GM19468 (cell line): Measurements from ENCODE around the gene LMX1B.

Experiments
- ATAC-seq: cut with Tn5 transposase; IDR thresholded peaks from one replicate; pipeline ENCODE4 v1.9.1; 2021; ENCODE audit warnings: mild to moderate bottlenecking, moderate library complexity, moderate number of reproducible peaks; ENCODE audit not compliant: unreplicated experiment; ENCODE audit errors: extremely low read depth

The LMX1B gene

DNA sequence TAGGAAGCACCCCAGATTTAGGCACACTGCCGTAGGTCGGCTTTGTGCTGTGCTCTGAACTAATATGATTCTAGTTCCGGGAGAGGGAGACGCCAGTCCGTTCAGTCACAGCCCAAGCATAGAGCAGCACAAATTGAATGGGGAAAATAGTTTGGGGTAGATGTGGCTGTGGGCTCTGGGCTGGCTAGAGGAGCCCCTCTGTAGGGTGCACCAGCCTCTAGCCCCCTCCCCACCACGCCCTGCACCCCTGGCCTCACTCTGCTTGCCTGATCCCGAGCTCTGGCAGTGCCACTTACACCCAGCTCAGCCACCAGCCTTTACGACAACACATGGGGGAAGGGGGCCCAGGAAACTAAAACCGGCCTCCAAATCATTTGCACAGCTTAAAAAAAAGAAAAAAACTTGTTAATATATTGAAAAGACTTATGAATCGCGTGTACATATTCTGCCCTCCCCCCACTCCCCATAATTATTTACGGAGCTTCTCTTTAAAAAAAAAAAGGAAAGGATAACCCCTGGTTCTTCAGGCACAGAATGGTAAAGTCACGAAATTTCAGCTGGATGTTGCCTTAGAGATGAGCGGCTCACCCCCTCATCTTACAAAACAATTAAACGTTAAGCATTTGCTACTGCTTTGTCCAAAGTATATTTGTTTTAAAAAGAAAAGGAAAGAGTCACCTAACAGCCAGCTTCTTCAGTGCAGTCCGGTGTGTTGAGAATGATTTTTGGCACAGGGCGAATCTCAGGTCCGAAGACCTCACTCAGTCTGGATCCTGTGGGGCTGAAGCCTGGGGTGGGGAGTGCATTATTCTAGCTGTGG lies 3.5 kb downstream of the LMX1B start:
- ATAC-seq = no peak

DNA sequence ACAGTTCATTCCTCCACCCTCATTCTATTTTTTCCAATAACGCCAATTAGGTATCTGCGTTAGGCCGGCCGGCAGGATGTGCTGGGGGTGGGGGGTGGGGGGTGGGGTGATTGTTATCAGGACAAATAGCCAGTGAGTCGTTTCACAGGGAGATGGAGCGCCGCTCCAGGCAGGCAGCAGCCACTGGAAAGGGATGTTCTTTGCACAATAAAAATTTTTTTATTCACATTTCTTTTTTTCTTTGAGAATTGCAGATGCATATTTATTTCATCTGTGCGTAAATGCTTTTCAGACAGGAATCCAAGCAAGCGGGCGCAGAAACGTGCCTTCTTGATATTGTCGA lies 4.1 kb downstream of the LMX1B start:
- ATAC-seq = no peak

DNA sequence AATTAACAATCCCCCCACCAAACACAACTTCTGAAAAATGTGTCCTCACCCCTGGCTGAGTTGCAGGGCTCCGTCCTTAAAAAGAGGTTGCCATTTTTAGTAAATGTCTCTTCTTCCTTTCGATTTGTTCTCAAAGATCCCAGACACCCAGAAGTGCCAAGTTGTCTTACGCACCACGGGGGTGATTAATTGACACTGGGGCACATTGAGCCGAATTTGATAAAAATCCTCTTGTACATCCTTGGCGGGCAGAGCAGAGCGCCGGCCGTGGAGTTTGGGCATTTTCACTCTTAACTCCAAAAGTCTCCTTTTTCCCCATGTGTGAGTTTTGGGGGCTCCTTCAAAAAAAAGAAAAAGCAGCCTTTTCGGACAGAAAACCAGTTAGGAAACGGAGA lies 4.5 kb downstream of the LMX1B start:
- no peak for ATAC-seq

DNA sequence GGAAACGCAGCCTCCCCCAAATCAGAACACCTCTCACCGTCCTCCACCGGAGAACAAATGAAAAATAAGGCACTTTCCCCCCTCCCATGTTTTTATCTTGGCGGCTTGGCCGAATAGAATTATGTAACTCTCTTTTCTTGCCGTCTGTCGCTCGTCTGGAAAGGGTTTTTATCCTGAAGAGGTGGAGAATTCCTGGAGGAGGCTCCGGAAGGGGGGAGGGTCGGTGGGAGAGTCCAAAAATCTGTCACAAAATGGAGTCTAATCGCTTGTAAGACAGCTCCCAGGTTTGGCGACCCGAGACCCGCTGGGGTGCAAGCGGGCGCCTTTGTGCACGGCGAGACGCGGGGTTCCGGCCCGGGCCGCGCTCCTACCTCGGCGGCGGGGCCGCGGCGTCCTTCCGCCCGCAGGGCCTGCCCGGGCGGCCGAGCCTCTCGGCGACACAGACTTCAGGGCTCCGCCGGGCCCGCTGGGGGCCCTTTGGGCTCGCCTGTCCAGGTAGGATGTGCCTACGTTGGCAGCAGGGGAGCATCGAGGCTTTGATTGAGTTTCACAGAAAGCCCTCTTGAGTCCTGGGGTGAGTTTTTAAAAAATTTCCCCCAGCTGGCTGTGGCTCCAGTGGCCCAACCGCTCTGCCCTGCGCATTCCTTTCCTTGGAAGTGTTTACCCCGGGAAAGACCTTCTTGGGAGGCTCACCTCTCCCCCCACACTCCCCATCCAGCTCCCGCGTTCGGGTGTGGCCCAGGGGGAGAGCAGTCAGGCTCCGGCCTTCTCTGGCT lies 5.0 kb downstream of the LMX1B start:
- ATAC-seq = no peak

DNA sequence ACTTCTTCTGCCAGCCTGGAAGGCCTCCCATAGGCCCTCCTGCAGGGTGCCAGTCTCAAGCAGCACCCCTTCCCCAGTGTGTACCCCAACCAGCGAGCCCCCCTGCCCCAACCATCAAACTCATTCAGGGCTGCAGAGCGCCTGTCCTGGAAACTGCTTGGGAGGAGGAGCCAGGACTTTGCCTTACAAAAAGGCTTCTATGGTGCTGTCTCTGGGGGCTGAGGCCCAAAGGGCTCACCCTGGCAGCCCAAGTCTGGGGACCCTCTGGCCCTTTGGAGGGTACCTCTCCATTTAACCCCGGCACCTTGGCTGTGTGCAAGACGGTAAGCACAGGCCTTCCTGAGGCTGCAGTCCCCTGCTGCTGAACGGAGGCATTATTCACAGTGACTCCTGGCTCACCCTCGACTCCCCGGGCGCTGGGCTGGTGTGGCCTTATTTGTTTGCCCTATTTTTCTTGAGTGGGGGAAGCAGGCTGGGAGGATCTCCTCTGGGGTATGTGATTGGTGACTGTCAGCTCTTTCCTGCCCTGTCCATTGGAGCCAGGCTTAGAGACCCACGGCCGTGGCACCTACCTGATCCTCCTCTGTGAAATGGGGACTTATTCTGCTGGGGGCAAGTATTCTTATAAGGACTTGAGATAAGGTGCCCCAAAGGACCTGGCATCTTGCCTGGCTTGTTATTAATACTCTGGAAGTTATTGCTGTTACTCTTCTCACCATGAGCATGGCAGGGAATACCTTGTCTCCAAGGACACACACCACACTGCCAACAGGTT lies 5.8 kb downstream of the LMX1B start:
- no peak for ATAC-seq

DNA sequence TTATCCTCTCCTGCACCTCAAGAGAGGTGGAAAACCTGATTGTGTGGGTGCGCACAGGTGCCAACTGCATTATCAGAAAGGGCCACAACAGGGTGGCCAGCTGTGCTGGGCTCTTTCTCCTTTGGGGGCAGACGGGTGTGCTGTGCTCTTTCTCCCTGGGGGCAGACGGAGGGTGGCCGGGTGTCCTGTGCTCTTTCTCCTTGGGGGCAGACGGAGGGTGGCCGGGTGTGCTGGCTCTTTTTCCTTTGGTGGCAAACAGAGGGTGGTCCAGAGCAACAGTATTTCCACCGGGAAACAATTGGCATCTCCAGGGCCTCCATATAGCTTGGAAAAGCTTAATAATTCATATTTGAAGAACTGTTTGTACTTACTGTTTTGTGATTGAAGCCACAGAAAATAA lies 6.8 kb downstream of the LMX1B start:
- ATAC-seq = no peak

DNA sequence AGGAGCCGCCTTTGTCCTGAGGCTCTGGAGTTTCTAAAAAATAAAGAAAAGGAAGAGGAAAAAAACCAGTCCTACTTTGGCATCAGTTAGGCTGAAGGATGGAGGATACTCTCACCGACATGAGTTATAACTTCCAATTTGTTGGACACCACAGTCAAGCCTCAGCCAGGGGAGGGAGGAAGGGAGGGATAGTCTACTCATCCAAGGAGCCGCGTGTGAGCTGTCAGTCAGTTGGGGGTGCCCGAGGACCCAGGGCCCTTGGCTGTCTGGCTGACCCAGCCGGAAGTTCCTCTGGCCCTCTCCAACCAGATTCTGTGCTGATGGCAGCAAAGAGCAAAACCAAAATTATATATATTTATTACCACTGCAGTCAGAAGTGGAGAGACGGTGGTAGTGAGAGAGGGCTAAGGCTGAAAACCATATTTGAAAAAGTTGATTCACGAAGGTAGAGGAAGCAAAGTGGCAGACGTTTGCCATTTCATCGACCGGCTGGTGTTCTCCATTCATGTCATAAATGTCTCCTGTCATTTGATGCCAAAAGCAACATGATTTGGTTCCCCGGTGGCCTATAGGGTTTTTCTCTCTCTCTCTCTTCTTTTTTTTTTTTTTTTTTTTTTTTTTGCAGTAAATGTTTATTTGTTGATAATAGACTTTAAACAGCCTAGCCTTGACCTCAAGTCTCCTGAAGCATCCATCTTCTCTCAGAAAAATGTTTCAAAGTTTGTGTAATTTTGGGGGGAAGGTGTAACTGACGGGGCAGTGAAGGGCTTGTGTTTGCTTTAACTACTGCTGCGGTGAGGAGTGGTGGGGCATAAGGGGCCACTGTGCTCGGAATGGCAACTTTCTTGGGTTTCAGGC lies 7.6 kb downstream of the LMX1B start:
- no peak for ATAC-seq

DNA sequence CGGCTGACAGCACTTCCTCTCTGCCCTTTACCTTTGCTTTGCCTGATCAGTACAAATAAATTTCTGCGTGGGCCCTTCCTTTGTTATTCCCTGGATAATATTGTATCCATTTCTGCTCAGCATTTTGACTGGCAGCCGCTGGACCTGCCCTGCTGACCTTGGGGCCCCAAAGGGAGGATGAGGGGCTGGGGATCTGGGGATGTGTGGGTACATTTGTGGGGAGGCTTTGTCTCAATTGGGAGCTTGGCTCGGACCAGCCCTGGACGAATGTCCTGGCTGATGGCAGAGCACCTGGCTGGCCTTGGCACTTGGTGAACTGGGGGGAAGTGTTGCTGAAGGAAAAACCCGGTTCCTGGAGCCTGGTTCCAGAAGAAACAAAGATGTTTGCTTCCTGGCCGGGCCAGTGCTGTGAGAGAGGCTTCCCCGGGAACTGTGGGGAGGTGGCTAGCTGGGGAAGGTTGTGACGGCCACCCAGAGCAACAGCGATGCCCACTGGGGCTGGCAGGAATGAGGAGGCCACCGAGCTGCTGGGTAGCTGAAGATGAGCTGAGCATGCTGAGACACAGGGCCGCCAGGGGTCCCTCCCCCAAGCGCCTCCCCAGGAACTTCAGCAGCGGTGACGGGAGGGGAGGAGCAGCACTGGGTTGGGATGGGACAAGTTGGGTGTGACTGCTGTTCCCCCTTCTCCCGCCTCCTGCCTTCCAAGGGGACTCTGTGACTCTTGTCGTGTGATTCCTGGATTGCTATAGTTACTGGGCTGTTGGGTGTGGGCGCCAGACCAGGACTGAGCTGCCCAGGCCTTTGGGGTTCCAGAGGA lies 8.4 kb downstream of the LMX1B start:
- ATAC-seq = no peak

DNA sequence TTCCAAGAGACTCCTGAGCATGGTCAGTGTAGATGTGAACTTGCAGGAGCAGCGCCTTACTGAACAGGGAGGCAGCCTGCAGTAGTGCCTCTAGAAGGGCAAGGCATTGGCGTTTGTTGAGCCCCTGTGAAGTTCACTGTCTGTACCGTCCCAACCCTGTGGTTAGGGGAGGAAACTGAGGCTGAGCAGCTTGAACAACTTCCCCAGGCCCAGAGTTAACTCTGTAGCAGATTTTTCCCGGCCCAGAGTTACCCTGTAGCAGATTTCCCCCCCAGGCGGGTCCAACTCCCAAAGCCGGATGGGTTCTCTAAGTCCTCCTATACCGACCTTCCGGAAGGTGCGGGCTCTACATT lies 9.6 kb downstream of the LMX1B start:
- ATAC-seq = no peak

DNA sequence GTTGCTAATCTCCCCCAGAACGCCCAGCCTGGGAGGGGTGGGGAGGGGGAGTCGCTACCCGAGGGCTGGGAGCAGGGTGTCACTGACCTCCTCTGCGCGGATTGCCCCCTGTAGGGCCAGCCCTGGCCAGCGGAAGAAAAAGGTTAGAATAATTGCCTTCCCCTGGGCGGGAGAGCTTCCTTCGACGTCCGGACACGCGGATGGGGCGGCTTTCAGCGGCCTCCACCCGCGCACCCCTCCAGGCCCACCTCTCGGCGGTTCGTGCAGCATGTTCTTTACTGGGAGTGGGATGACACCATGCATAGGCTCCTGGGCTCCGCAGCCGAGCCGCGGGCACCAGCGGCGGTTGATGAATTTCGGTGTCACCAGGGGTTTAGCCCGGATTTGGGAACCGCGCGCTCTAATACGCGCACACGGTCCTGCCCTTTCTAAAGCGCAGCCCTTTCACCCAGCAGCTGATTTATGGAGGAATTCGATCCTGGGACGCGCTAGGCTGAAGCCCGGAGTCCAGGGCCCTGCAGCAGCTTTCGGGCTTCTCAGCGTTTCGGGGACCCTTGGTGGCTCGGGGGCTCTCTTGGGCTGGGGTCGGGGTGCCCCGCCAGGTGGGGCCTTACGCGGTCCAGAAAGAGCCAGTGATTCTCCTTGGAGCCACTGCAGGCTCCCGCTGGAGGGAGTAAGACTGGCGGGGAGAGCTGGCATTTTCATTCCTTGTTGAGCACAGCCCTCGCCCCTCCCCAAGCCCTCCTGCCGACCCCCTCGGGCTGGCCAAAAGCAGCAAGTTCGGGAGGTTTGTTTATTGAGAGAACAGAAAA lies 10.1 kb downstream of the LMX1B start:
- ATAC-seq = no peak

DNA sequence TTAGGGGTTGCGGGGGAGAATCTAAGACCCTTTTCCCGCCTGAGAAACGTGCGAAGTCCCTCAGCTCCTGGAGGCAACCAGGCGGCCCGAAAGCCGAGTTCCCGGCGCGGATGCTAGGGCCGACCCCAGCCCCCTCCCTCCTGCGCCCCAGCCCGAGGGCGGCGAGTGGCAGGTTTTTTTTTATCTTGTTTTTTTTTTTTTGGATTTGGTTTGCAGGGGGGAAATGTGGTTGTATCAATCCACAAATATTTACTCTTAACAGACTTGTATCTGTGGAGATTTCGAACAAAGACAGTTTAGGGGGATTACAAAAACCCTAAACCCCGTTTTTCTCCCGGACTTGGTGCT lies 10.7 kb downstream of the LMX1B start:
- ATAC-seq = no peak

DNA sequence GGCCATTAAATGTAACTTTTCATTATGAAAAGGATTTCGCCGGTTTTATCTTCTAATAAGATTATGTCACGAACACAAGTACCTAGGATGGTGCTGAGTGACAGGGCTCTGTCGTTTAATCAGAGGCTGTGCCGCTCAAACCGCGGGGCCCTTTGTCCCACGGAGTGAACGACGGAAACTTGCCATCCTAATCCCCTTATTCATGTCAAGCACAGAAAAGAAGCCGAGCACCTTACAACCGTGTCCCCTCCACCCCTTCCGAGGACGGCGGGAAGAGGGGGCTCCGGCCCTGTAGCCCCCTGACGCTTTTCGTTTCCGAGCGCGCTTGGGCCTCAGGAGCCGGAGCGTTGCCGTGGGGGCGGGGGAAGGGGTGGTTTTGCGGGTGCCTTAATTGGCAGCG lies 11.2 kb downstream of the LMX1B start:
- no peak for ATAC-seq

DNA sequence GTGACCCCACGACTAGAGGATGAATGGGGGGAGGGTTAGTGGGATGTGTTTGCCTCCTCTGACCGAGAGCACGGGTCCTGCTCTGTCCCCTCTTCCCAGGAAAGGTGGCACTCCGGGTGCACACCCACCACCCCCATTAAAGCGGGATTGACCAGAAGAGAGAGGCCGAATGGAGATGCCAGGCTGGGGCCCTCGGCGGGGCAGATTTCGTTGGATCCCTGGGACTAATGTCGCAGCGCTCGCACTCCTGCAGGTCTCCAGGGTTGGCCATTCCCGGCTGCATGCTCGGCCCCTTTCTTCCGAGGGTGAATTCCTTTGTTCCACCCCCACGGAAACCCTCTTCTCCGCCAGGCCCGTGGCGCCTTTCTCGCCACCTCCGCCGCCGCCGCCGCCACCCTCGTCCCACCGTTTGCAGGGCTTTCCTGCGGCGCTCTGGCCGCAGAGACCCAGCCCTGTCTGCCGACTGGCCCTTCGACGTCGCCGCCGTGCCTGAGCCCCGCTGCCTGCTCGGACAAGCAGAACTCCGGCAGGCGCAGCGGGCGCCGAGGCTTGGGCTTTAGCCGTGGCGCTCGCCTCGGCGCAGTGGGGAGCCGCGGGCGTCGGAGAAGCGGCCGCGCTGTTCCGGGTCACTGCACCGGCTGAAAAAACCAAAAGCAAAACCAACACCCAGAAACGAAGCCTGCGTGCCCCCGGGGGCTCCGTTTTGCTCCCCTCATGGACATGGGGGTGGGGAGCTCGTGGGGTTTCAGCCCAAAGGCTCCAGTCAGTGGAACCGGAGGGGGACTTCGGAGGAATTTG lies 11.8 kb downstream of the LMX1B start:
- no peak for ATAC-seq

DNA sequence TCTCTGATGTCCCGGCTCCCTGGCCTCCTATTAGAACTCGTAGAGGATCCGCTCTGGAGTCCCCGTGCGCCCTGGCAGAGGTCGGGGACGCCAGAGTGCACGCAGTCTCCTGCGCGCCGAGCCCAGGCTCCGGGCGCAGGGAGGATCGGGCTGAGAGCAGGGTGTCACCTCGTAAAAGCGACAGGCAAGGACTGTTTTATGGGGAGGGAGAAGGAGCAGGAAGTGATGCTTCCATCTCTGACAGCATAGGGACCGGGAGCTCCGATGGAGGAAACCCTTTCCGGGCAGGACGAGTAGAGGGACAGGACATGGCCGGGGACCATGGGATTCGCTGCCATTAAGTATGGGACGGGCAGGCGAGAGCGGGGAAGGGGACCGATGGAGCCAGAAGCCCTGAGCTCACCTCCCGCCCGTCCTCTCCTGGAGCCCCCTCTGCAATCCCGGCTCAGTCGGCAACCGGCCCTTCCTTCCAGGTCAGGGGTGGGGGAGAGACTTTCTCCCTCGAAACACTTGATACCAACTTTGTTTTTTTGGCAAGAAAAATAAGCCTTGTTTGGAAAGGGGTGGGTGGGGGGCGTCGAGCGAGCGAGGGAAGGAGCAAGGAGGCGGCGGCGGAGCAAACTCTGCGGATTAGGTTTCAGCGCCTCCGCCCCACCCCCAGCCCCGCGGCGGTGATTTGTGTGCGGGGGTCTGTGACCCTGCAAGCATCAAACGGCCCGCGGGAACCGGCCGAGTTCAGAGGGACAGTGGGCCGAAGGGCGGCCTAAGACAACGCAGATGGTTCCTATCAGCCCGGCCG lies 12.6 kb downstream of the LMX1B start:
- no peak for ATAC-seq

DNA sequence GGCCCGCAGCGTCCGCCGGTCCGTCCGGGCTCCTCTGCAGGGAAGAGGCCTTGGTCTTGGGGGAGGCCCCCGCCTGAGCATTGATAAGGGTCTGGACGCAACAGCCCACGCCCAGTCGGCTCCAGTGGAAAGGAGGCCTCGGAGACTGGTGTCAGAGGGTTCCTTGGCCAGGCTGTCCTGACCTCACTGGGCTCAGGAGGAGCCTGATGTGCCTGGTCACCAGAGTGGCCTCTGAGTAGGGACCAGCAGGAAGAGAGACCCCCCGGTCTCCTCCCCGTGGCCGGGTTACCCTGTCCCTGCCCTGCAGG lies 13.2 kb downstream of the LMX1B start:
- ATAC-seq = no peak

DNA sequence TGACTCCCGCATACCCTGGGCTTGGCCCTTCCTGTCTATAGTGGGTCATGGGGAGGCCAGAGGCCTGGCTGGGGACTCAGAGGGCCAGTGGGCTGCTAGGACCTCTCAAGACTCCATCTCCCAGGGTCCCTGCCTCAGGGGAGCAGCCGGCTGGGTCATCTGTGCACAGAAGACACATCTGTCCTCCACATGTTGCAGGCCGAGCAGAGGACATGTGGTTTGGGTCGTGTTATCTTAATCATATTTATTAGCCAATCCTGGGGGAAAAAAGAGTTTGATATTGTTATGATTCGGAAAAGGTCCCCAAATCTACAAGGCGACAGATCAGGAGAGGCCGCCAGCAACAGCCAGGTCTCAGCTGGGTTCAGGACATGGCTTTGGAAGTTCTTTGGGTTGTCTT lies 14.4 kb downstream of the LMX1B start:
- ATAC-seq = no peak

DNA sequence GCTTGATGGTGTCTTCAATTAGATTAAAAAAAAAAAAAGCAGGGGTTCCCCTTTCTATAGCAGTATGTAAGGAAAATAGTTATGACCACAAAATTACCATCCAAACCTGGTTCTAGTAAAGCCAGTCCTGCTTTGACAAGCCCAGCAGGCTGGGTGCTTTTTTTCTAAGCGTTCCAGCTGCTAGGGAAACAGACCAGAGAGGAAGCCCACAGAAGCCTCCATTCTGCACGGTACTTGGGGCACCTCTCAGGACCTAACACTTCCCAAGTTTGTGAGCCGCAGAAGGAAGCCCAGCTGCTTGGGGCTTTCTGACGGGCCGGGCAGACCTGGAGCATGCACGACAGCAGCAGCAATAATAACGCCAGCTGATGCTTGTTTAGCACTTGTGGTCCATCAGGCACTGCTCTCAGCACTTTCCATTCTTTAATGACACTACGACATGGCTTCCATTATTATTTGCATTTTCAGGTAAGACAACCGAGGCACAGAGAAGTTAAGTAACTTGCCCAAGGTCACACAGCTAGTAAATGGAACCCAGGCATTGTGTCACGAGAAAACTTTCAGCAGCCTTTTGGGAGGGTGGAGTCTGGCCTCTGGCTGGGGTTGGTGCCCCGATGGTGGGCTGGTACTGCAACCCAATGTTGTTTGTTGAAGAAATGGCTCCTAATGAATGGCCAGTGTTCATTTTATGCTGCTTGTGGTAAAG lies 15.4 kb downstream of the LMX1B start:
- no peak for ATAC-seq
